ENCODE measurements around the gene FBLN5.

The FBLN5 gene

GRCh38 chr14:91945751-91946621 lies 1.5 kb downstream of the FBLN5 start:
- DNase-seq = no peak

DNA sequence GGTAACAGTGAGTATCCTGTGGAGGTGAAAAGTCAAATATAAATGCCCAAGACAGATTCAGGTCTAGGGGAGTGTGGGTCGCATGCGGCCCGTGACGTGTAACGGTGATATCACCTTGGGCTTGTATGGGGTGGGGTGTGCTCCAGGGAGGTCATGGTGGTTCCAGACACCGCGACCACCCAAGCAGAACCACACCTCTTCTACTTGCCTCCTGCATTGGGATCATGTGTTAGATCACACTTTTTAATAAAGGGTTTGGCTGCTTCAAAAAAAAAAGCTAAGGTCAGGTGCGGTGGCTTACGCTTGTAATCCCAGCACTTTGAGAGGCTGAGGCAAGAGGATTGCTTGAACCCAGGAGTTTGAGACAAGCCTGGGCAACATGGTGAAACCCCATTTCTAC lies 4.5 kb downstream of the FBLN5 start:
- no peak for DNase-seq

- DNase-seq = no peak
These were observed 5.4 kb downstream of the FBLN5 start for GRCh38 chr14:91942128-91942527.

GRCh38 chr14:91940209-91940608 lies 7.3 kb downstream of the FBLN5 start:
- no peak for DNase-seq

DNA sequence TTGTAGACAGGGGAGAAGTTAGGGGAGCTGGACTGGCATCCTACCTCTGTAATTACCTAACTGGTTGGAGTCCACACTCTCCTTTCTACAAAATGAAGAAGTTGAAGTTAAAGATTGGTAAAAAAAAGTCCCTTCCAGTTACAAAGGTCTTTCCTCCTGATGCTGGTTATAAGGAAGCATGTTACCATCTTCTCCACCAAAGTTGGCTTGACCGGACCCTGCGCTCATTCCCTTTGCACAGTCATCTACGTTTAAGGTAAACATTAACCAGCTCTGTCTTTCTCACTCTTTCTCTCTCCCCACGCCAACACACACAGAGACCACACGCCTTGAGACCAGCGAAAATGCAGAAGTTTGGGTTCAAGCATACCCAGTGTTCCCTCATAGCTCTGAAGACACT lies 11.9 kb downstream of the FBLN5 start:
- DNase-seq = no peak

GRCh38 chr14:91934554-91935285 lies 12.8 kb downstream of the FBLN5 start:
- DNase-seq = no peak

GRCh38 chr14:91931478-91932088 lies 15.9 kb downstream of the FBLN5 start:
- no peak for DNase-seq

DNA sequence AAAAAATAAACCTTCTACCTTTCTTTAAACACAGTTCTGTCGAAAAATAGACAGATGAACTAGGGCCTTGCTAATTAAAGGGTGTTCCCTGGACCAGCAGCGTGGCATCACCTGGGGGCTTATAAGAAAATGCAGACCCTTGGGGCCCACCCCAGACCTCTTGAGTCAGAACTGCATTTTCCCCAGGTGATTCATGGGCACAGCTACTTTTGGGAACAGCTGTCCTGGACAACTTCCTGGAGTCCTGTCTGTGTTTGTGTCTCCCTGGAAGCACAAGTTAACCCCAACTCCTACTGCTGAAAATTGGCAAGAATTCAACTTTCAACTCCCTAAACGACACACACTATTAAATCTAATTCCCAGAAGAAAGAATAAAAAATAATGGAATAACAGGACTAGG lies 17.8 kb downstream of the FBLN5 start:
- no peak for DNase-seq

DNA sequence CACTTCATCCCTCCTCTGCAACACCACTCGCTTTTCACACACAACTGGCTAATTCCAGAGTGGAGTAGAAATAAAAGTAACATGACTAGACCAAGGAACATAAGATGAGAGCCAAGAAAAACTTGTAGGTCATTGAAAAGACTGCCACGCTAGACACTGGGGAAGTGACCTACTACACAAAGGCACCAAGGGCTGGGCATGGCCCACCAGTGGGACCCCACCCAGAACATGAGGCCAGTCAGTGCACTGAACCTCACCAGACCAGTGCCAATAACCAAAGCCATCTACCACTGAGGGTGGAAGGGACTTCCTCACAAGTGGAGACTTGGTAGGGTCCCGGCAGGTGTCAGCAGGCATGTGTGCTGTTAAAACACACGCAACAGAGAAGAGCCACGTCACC lies 19.7 kb downstream of the FBLN5 start:
- DNase-seq = no peak

GRCh38 chr14:91927191-91927590 lies 20.3 kb downstream of the FBLN5 start:
- DNase-seq = no peak

DNA sequence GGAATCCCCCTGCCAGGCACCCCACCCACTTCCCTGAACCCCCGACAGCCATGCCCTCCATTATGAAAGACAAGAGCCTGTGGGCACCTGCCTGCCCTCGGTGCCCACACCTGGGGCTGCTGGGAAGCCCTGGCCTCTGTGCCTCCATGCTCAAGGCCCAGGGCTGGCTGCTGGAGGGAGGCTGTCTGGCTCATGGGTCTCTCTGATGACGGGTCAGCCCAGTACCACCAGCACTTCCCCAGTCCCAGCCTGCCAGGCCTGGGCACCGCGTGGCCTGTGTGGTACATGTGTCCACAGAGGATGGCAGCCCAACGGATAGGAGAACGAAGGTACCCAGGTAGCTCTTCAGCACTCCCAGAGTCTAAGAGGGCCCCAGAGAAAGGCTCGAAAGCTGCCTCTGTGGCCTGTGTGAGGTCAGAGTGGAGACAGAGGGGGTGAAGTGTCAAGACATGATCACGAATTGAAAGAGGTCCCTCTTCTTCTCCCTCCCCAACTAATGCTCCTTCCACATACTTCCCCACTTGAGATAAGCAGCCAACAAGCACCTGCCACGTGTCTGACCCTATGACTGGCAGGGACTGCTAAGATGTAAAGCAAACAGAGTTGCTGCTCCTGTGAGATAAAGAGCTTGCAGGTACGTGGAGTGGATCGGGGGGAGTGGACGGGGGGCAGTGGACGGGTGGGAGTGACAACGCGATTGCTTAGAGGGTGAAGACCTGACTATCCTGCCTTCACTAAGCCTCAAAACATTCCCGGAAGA lies 21.2 kb downstream of the FBLN5 start:
- DNase-seq = no peak

DNA sequence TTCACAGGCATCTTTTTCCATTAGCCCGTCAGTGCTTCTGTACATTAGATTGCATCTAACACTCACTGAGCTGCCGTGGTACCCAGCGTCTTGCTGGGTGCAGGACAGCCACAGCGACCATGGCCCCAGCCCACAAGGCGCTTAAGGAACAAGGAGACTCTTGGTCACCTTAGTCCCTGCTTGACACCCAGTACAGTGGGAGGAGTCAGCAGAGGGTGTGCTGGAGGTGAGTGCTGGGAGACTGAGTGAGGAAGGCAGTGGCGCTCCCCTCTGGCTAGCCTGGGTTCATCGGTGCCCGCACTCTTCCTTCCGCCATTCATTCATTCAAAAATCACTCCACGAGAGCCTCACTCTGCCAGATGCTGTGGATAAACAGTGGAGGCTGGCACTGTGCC lies 21.8 kb downstream of the FBLN5 start:
- no peak for DNase-seq

- no peak for DNase-seq
These were observed 22.3 kb downstream of the FBLN5 start for GRCh38 chr14:91925001-91925726.

- DNase-seq = no peak
These were observed 27.0 kb downstream of the FBLN5 start for GRCh38 chr14:91920526-91920925.

GRCh38 chr14:91919814-91920213 lies 27.7 kb downstream of the FBLN5 start:
- no peak for DNase-seq

GRCh38 chr14:91918186-91918883 lies 29.2 kb downstream of the FBLN5 start:
- no peak for DNase-seq

DNA sequence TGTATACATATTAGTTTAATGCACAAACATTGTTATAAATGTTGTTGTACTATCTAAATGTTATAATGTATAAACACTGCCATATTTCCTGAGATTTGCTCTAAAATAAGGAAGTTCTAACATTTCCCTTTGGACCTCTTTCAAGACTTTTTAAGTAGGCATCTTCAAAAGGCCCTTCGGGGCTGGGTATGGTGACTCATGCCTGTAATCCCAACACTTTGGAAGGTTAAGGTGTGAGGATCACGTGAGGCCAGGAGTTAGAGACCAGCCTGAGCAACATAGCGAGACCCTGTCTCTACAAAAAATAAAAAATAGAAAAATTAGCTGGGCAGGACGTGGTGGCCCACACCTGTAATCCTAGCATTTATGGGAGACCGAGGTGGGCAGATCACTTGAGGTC lies 35.5 kb downstream of the FBLN5 start:
- no peak for DNase-seq

DNA sequence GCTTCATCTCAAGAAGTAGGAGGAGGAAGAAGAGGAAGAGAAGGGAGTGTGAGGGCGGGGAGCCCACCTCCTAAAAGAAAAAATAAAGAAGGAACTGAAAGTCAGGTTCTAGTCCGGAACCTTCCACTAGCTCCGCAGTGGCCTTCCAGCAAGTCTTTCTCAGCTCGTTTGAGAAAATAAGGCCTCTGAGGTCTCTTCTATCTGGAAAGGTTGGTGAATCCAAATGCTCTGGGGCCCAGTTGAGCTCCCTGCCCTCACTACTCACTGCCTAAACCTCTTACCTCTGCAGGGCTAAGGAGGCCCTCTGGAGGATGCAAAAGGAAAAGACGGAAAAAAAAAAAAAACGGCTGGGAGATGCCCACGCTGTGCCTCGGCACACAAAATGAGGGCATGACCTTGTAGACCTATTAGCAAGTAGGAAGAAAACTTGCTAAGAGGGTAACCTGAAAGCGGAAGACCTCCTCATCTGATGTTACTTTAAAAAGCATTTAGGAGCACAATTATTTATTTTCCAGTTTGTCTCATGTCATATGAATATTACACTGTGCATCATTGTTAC lies 35.9 kb downstream of the FBLN5 start:
- DNase-seq = peak; percentile 34

GRCh38 chr14:91910196-91910595 lies 37.3 kb downstream of the FBLN5 start:
- no peak for DNase-seq

DNA sequence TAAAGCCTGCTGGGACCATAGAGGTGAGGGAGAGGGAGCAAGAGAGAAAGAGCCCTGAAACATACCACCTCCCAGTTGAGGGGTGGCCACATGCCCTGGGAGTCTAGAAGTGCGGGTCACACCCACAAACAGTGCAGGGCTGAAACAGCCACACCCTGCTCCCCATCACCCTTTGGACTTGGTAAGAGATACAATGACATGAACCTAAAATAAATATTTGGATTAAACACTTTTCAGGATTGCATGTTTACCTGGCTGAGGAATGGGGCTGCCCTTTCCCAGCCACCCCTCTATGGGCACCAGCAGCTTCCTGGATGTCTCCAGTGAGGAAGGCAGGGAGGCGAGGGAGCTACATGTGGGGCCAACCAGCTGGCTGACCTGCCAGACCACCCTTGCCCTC lies 41.1 kb downstream of the FBLN5 start:
- no peak for DNase-seq

GRCh38 chr14:91904956-91905645 lies 42.4 kb downstream of the FBLN5 start:
- DNase-seq = no peak
